DND-41 (cell line): ENCODE results near the gene CSRP3.

ENCODE experiments used
- CTCF ChIP-seq: IDR thresholded peaks from 2 replicates; pipeline ENCODE4 v1.5.1; 2012; ENCODE audit warnings: borderline replicate concordance, low read length, moderate library complexity, mild to moderate bottlenecking; ENCODE audit not compliant: poor library complexity, severe bottlenecking; ENCODE audit errors: extremely low read depth
- EZH2 ChIP-seq: IDR thresholded peaks from 3 replicates; pipeline ENCODE4 v1.6.1; 2012; ENCODE audit warnings: borderline replicate concordance, low read depth, mild to moderate bottlenecking, moderate library complexity, low read length, inconsistent platforms; ENCODE audit not compliant: severe bottlenecking

- TF ChIP-seq CTCF (no peak), EZH2 (no peak)
Observed at GRCh38 chr11:19243613-19244012, 41.8 kb upstream of the CSRP3 start.
